Kidney epithelial cell (primary cell): ENCODE results near the gene FAM168B. TPM values are rescaled to one million over a fixed set of nuclear protein-coding genes. Genes with fewer than 3 reads are reported as not detected.

Experiments used
- DNase-seq: peaks from one replicate; pipeline ENCODE4 v3.0.0-alpha.2; 2010; ENCODE audit warnings: low read depth
- H3K27me3 ChIP-seq: 2 replicates; pipeline ENCODE4 v1.6.0; 2011; ENCODE audit warnings: low read length; ENCODE audit not compliant: control insufficient read depth, insufficient read depth
- H3K36me3 ChIP-seq: 2 replicates; pipeline ENCODE4 v1.5.1; 2011; ENCODE audit warnings: low read length; ENCODE audit not compliant: control insufficient read depth, insufficient read depth
- H3K4me3 ChIP-seq: 2 replicates; pipeline ENCODE4 v1.5.1; 2011; ENCODE audit warnings: low read depth, mild to moderate bottlenecking, control low read depth, low read length
- CTCF ChIP-seq: IDR thresholded peaks from 2 replicates; pipeline ENCODE4 v1.5.1; 2011; ENCODE audit warnings: mild to moderate bottlenecking, moderate library complexity, low read length, control low read depth, inconsistent platforms; ENCODE audit not compliant: insufficient read depth, poor library complexity, severe bottlenecking
- total RNA-seq: library from RNA; depleted of rRNA; stranded (reverse); fragments of >200 nt; gene quantifications from 2 replicates; pipeline ENCODE4 v1.2.3, GENCODE V29; 2015

Gene FAM168B
- total RNA-seq, 1 donor from 2014 or later = 177 TPM

GRCh38 chr2:131040661-131041401, 52.4 kb downstream of the FAM168B start:
- Histone ChIP-seq H3K36me3 (no peaks in the 10 kb centered on the region), H3K27me3 (peaks cover 57% of the 10 kb centered on the region), H3K4me3 (no peak overlapping the region)
- no peak for DNase-seq
- TF ChIP-seq CTCF = peak; percentile 47

GRCh38 chr2:131039908-131040660, 53.2 kb downstream of the FAM168B start:
- no peak for DNase-seq
- no peak for TF ChIP-seq CTCF
- Histone ChIP-seq H3K4me3 (no peak overlapping the region), H3K36me3 (no peaks in the 10 kb centered on the region), H3K27me3 (peaks cover 65% of the 10 kb centered on the region)

- H3K4me3 ChIP-seq = no peak overlapping the region
- DNase-seq = no peak
- no peaks in the 10 kb centered on the region for H3K36me3 ChIP-seq
- H3K27me3 ChIP-seq = peaks cover 67% of the 10 kb centered on the region
- no peak for TF ChIP-seq CTCF
Observed at GRCh38 chr2:131039535-131039907, 53.7 kb downstream of the FAM168B start.

GRCh38 chr2:131039101-131039440, 54.2 kb downstream of the FAM168B start:
- DNase-seq = no peak
- H3K27me3 ChIP-seq = peaks cover 72% of the 10 kb centered on the region
- no peaks in the 10 kb centered on the region for H3K36me3 ChIP-seq
- no peak for TF ChIP-seq CTCF
- no peak overlapping the region for H3K4me3 ChIP-seq

- TF ChIP-seq CTCF = no peak
- Histone ChIP-seq H3K4me3 (no peak overlapping the region), H3K36me3 (no peaks in the 10 kb centered on the region), H3K27me3 (peaks cover 77% of the 10 kb centered on the region)
- no peak for DNase-seq
Observed at GRCh38 chr2:131038258-131039100, 54.8 kb downstream of the FAM168B start.
